ENCODE data around the gene SMC4. TPM values are rescaled to one million over a fixed set of nuclear protein-coding genes. Genes with fewer than 3 reads are reported as not detected.
A peak's percentile ranks its signal among the peaks of the same experiment; 100 is the strongest.

Gene SMC4
- total and polyA plus RNA-seq, 7 experiments from 2014 or later, result 30.1 to 185 (median 43.6) TPM

DNA sequence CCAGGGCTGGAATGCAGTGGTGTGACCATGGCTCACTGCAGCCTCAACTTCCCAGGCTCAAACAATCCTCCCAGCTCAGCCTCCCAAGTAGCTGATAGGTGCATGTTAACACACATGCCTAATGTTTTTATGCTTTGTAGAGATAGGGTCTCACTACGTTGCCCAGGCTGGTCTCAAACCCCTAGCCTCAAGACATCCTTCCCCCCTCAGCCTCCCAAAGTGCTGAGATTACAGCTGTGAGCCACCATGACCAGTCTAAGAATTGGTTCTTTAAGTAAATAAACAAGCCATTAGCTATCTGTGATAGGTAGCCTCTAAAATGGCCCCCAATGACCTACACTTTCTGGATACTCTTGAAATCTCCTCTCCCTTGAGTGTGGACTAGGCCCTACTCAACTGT lies 46.4 kb downstream of the SMC4 start:
- no peaks in the 10 kb centered on the region for H3K27me3 ChIP-seq (ENCODE audit: control insufficient read depth in 2 of 2, insufficient read depth in 2 of 2, low read length in 2 of 2)
- CTCF ChIA-PET, result no interaction called here
- intact Hi-C loops (cut with micrococcal nuclease), result loop anchor here in 1 of 2 donors (10.0 kb wide), 1 partner anchor 929 kb away; the partner anchor contains the start of gene SPTSSB
- no peak overlapping the region for H3K27ac ChIP-seq (ENCODE audit: low read depth, low read length)
- Mint-ChIP-seq H3K27me3 (no peaks in the 10 kb centered on the region), H3K4me1 (peaks cover 11 to 71% (median 57%) of the 10 kb centered on the region in 7 donors), H3K4me3 (peak overlapping the region in 1 of 10 donors; percentile 53), H3K36me3 (peaks cover 4 to 47% (median 25%) of the 10 kb centered on the region in 5 donors), H3K9me3 (peaks cover 0 to 3% (median 0%) of the 10 kb centered on the region in 11 donors), H3K27ac (peak overlapping the region in 1 of 9 donors; percentile 46)
- no peak for DNase-seq
- H3K36me3 ChIP-seq (ENCODE audit: control insufficient read depth in 2 of 3, insufficient read depth in 3 of 3, low read length in 3 of 3), result peaks cover 0 to 4% (median 0%) of the 10 kb centered on the region in 3 experiments
- H3K4me1 ChIP-seq (ENCODE audit: control insufficient read depth in 2 of 2, insufficient read depth in 2 of 2, low read length in 2 of 2), result peaks cover 10 to 14% of the 10 kb centered on the region in 2 donors
- H3K4me3 ChIP-seq (ENCODE audit: low read length), result no peak overlapping the region
- ATAC-seq, result no peak
- POLR2A ChIA-PET, result no interaction called here
- H3K9me3 ChIP-seq (ENCODE audit: control insufficient read depth in 2 of 3, low read length in 3 of 3), result no peaks in the 10 kb centered on the region

DNA sequence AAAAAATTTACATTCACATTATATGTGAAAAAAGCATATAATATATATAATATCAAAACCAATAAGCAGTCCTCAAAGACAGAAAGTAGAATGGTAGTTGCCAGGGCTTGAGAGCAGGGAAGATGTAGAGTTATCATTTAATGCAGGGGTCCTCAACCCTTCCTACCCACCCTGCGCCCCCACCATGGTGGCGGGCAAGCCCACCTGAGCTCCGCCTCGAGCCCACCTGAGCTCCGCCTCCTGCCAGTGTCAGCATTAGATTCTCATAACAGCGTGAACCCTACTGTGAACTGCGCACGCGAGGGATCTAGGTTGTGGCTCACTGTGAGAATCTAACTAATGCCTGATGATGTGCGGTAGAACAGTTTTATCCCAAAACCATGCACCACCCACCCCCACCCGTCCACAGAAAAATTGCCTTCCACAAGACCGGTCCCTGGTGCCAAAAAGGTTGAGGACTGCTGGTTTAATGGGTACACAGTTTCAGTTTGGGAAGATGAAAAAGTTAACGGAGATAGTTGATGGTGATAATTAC lies 47.1 kb downstream of the SMC4 start:
- H3K4me3 Mint-ChIP-seq, result peak overlapping the region in 2 of 10 donors; percentile 6 to 69
- no peak for ATAC-seq

DNA sequence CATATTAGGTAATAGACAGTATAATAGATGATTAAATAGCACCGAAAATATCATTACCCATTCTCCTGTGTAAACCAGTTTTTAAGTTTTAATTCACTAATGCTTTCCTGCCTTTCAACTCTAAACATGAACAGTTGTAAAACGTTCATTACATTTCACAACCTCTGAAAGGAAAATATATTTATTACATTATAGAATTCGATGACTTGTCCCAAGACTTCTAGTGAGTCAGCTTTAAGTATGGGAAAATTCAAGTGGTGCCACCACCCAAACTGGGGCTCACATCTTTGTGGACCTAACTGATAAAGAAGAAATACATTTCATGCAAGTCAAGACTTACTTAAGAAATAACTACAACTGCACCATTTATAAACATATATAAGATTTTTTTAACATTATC lies 48.1 kb downstream of the SMC4 start:
- DNase-seq, result no peak
- Histone ChIP-seq H3K9me3 (ENCODE audit: control insufficient read depth in 2 of 3, low read length in 3 of 3) (no peaks in the 10 kb centered on the region), H3K4me1 (ENCODE audit: control insufficient read depth in 2 of 2, insufficient read depth in 2 of 2, low read length in 2 of 2) (peaks cover 10 to 14% of the 10 kb centered on the region in 2 donors), H3K4me3 (ENCODE audit: low read length) (no peak overlapping the region), H3K27ac (ENCODE audit: low read depth, low read length) (no peak overlapping the region), H3K36me3 (ENCODE audit: control insufficient read depth in 2 of 3, insufficient read depth in 3 of 3, low read length in 3 of 3) (peaks cover 0 to 4% (median 0%) of the 10 kb centered on the region in 3 experiments), H3K27me3 (ENCODE audit: control insufficient read depth in 2 of 2, insufficient read depth in 2 of 2, low read length in 2 of 2) (no peaks in the 10 kb centered on the region)
- CTCF ChIA-PET, result no interaction called here
- H3K27ac Mint-ChIP-seq, result peak overlapping the region in 1 of 9 donors; percentile 26
- H3K27me3 Mint-ChIP-seq, result no peaks in the 10 kb centered on the region
- POLR2A ChIA-PET, result interaction anchor here (1.2 kb wide), 1 partner anchor 11 kb away, joined by 4 read pairs; no protein-coding TSS in a partner anchor
- peaks cover 8 to 60% (median 50%) of the 10 kb centered on the region in 7 donors for H3K4me1 Mint-ChIP-seq
- intact Hi-C loops (cut with micrococcal nuclease), result loop anchor here in 1 of 2 donors (10.0 kb wide), 1 partner anchor 927 kb away; the partner anchor contains the start of gene SPTSSB
- H3K9me3 Mint-ChIP-seq, result peaks cover 0 to 3% (median 0%) of the 10 kb centered on the region in 11 donors
- ATAC-seq, result no peak
- peaks cover 4 to 40% (median 17%) of the 10 kb centered on the region in 5 donors for H3K36me3 Mint-ChIP-seq
- peak overlapping the region in 4 of 10 donors; percentile 6 to 23 (median 16) for H3K4me3 Mint-ChIP-seq

More for the DNA sequence above, 47.1 kb downstream of the SMC4 start:
- no peaks in the 10 kb centered on the region for H3K27me3 Mint-ChIP-seq
- DNase-seq, result no peak
- Histone ChIP-seq H3K27ac (ENCODE audit: low read depth, low read length) (no peak overlapping the region), H3K9me3 (ENCODE audit: control insufficient read depth in 2 of 3, low read length in 3 of 3) (no peaks in the 10 kb centered on the region), H3K27me3 (ENCODE audit: control insufficient read depth in 2 of 2, insufficient read depth in 2 of 2, low read length in 2 of 2) (no peaks in the 10 kb centered on the region), H3K36me3 (ENCODE audit: control insufficient read depth in 2 of 3, insufficient read depth in 3 of 3, low read length in 3 of 3) (peaks cover 0 to 4% (median 0%) of the 10 kb centered on the region in 3 experiments), H3K4me1 (ENCODE audit: control insufficient read depth in 2 of 2, insufficient read depth in 2 of 2, low read length in 2 of 2) (peaks cover 10 to 14% of the 10 kb centered on the region in 2 donors), H3K4me3 (ENCODE audit: low read length) (no peak overlapping the region)
- H3K9me3 Mint-ChIP-seq, result peaks cover 0 to 3% (median 0%) of the 10 kb centered on the region in 11 donors
- CTCF ChIA-PET, result no interaction called here
- H3K4me1 Mint-ChIP-seq, result peaks cover 11 to 66% (median 57%) of the 10 kb centered on the region in 7 donors
- POLR2A ChIA-PET, result no interaction called here
- intact Hi-C loops (cut with micrococcal nuclease), result loop anchor here in 1 of 2 donors (10.0 kb wide), 1 partner anchor 928 kb away; the partner anchor contains the start of gene SPTSSB
- peaks cover 4 to 46% (median 22%) of the 10 kb centered on the region in 5 donors for H3K36me3 Mint-ChIP-seq
- H3K27ac Mint-ChIP-seq, result peak overlapping the region in 1 of 9 donors; percentile 60

DNA sequence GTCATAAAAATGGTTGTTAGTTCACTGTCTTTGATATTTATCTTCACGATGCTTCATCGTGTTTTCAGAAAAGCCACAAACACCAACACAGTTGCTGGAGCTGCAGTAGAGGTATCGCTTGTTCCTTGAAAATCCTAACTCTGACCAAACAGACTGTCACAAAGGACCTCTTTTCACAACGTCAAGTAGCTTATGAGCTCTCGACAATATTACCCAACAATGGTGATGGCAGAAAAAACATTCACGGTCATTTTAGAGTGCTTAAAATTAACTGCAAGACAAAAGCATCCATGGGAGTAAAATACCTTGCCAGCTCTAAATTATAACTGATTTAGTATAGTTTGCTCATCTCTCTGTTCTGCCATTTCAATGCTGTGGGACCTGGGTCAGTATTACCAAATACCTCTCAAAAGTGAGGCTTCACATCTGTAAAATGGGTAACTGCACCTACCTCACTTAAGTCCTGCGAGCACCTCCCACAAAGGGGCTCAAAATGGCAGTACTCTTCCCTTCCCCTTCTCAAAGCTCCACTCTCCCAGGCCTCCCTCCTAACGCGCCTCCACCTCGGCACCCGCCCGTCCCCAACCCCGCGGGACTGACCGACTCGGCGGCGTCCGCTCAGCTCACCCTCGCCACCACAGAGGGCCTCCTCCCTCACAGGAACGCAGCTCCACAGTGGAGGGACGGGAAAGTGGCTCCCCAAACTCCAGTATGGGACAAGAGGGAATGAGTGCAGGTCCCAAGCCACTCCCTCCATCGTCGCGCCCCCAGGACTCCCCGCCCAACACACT lies 49.6 kb downstream of the SMC4 start:
- H3K27me3 Mint-ChIP-seq, result peaks cover 0 to 2% (median 0%) of the 10 kb centered on the region in 5 donors
- CTCF ChIA-PET, result interaction anchor here (0.6 to 1.6 kb wide), 3 partner anchors 15 to 417 kb away, joined by 3 to 8 read pairs (median 4); no protein-coding TSS in a partner anchor
- DNase-seq, result peak in 3 of 9 donors; percentile 5
- peaks cover 4 to 30% (median 5%) of the 10 kb centered on the region in 5 donors for H3K36me3 Mint-ChIP-seq
- H3K9me3 ChIP-seq (ENCODE audit: control insufficient read depth in 2 of 3, low read length in 3 of 3), result no peaks in the 10 kb centered on the region
- H3K4me1 ChIP-seq (ENCODE audit: control insufficient read depth in 2 of 2, insufficient read depth in 2 of 2, low read length in 2 of 2), result peaks cover 10 to 14% of the 10 kb centered on the region in 2 donors
- H3K27me3 ChIP-seq (ENCODE audit: control insufficient read depth in 2 of 2, insufficient read depth in 2 of 2, low read length in 2 of 2), result no peaks in the 10 kb centered on the region
- intact Hi-C loops (cut with micrococcal nuclease), result loop anchor here (1.0 to 10.0 kb wide), 11 partner anchors 8 to 1646 kb away; partner anchors contain the start of genes IFT80 (in 2 of the 2), KPNA4 (in 2 of the 2), NMD3 (in 2 of the 2) and SMC4 (in 2 of the 2)
- H3K27ac ChIP-seq (ENCODE audit: low read depth, low read length), result peak overlapping the region; percentile 74
- ATAC-seq, result peak; percentile 43
- H3K9me3 Mint-ChIP-seq, result peaks cover 0 to 3% (median 0%) of the 10 kb centered on the region in 11 donors
- H3K27ac Mint-ChIP-seq, result peak overlapping the region; percentile 88 to 96 (median 92)
- H3K36me3 ChIP-seq (ENCODE audit: control insufficient read depth in 2 of 3, insufficient read depth in 3 of 3, low read length in 3 of 3), result no peaks in the 10 kb centered on the region
- H3K4me3 ChIP-seq (ENCODE audit: low read length), result peak overlapping the region; percentile 90
- peak overlapping the region; percentile 92 to 100 (median 96) for H3K4me3 Mint-ChIP-seq
- POLR2A ChIA-PET, result interaction anchor here (0.9 to 2.3 kb wide), 7 partner anchors 10 to 117 kb away, joined by 3 to 12 read pairs (median 6); partner anchors contain the start of genes IFT80, KPNA4 and SMC4
- H3K4me1 Mint-ChIP-seq, result peaks cover 8 to 53% (median 46%) of the 10 kb centered on the region in 7 donors

GRCh38 chr3:160449636-160450598 lies 50.5 kb downstream of the SMC4 start, which contains the start of gene TRIM59:
TSS of gene TRIM59 (minus strand) at chr3:160449786. CDS start at chr3:160439183, 10,603 bp downstream.
- Histone ChIP-seq H3K36me3 (ENCODE audit: control insufficient read depth in 2 of 3, insufficient read depth in 3 of 3, low read length in 3 of 3) (no peaks in the 10 kb centered on the region), H3K27me3 (ENCODE audit: control insufficient read depth in 2 of 2, insufficient read depth in 2 of 2, low read length in 2 of 2) (no peaks in the 10 kb centered on the region), H3K4me1 (ENCODE audit: control insufficient read depth in 2 of 2, insufficient read depth in 2 of 2, low read length in 2 of 2) (peaks cover 10 to 14% of the 10 kb centered on the region in 2 donors), H3K4me3 (ENCODE audit: low read length) (peak within 1 kb of the TSS; percentile 90), H3K9me3 (ENCODE audit: control insufficient read depth in 2 of 3, low read length in 3 of 3) (no peaks in the 10 kb centered on the region), H3K27ac (ENCODE audit: low read depth, low read length) (peak within 1 kb of the TSS; percentile 74)
- Mint-ChIP-seq H3K4me3 (peak within 1 kb of the TSS; percentile 92 to 100 (median 96)), H3K4me1 (peaks cover 8 to 47% (median 40%) of the 10 kb centered on the region in 7 donors), H3K27me3 (peaks cover 0 to 8% (median 0%) of the 10 kb centered on the region in 5 donors), H3K9me3 (peaks cover 0 to 3% (median 0%) of the 10 kb centered on the region in 11 donors), H3K27ac (peak within 1 kb of the TSS; percentile 88 to 96 (median 92)), H3K36me3 (peaks cover 0 to 24% (median 0%) of the 10 kb centered on the region in 5 donors)
- intact Hi-C loops (cut with micrococcal nuclease), result loop anchor here (1.0 to 10.0 kb wide), 11 partner anchors 9 to 1647 kb away; partner anchors contain the start of genes IFT80 (in 2 of the 2), KPNA4 (in 2 of the 2), NMD3 (in 2 of the 2) and SMC4 (in 2 of the 2)
- ATAC-seq (peak; percentile 97), DNase-seq (peak; percentile 90 to 96 (median 93))
- POLR2A ChIA-PET, result interaction anchor here (0.8 to 2.3 kb wide), 7 partner anchors 11 to 118 kb away, joined by 3 to 12 read pairs (median 6); partner anchors contain the start of genes IFT80, KPNA4 and SMC4
- CTCF ChIA-PET, result interaction anchor here (1.1 to 1.6 kb wide), 2 partner anchors 15 to 36 kb away, joined by 4 to 8 read pairs; no protein-coding TSS in a partner anchor
